HG02759 (cell line): ENCODE data around the gene TES.

Experiments used
- ATAC-seq: cut with Tn5 transposase; IDR thresholded peaks from one replicate; pipeline ENCODE4 v1.9.1; 2021; ENCODE audit warnings: mild to moderate bottlenecking, moderate library complexity; ENCODE audit not compliant: unreplicated experiment

The TES gene

GRCh38 chr7:116219288-116219687, 8.9 kb downstream of the TES start:
- no peak for ATAC-seq

- no peak for ATAC-seq
These were observed 9.5 kb downstream of the TES start for GRCh38 chr7:116219834-116220233.

GRCh38 chr7:116222501-116222900, 12.2 kb downstream of the TES start:
- ATAC-seq = no peak

- ATAC-seq = no peak
These were observed 13.2 kb downstream of the TES start for GRCh38 chr7:116223588-116223987.

- ATAC-seq = peak; percentile 71
These were observed 14.3 kb downstream of the TES start for GRCh38 chr7:116224492-116225098.

GRCh38 chr7:116225860-116226259, 15.5 kb downstream of the TES start:
- no peak for ATAC-seq

- ATAC-seq = no peak
These were observed 16.3 kb downstream of the TES start for GRCh38 chr7:116226664-116227063.

- no peak for ATAC-seq
These were observed 17.4 kb downstream of the TES start for GRCh38 chr7:116227678-116228239.

GRCh38 chr7:116228241-116228640, 17.9 kb downstream of the TES start:
- ATAC-seq = no peak

GRCh38 chr7:116229366-116229765, 19.0 kb downstream of the TES start:
- peak; percentile 46 for ATAC-seq

- ATAC-seq = no peak
These were observed 20.1 kb downstream of the TES start for GRCh38 chr7:116230191-116231005.

GRCh38 chr7:116231543-116231942, 21.2 kb downstream of the TES start:
- no peak for ATAC-seq

GRCh38 chr7:116231949-116232348, 21.6 kb downstream of the TES start:
- no peak for ATAC-seq

GRCh38 chr7:116232350-116232749, 22.0 kb downstream of the TES start:
- ATAC-seq = no peak

- no peak for ATAC-seq
These were observed 22.6 kb downstream of the TES start for GRCh38 chr7:116232920-116233319.

GRCh38 chr7:116234517-116235200, 24.3 kb downstream of the TES start:
- no peak for ATAC-seq

GRCh38 chr7:116235380-116235779, 25.0 kb downstream of the TES start:
- no peak for ATAC-seq

GRCh38 chr7:116236020-116236630, 25.8 kb downstream of the TES start:
- ATAC-seq = peak; percentile 64

GRCh38 chr7:116239020-116239419, 28.7 kb downstream of the TES start:
- ATAC-seq = no peak

- ATAC-seq = no peak
These were observed 29.1 kb downstream of the TES start for GRCh38 chr7:116239434-116239833.

GRCh38 chr7:116240024-116240668, 29.8 kb downstream of the TES start:
- ATAC-seq = no peak
